ENCODE measurements around the gene TMEM119.

Gene TMEM119

GRCh38 chr12:108587826-108588225 is 10.1 kb downstream of the TMEM119 start:
- H3K4me1 ChIP-seq: no peaks in the 10 kb centered on the region
- no peaks in the 10 kb centered on the region for H3K27me3 ChIP-seq (ENCODE audit: control insufficient read depth, insufficient read depth, low read length)
- H3K9ac ChIP-seq: no peak overlapping the region
- no peaks in the 10 kb centered on the region for H3K36me3 ChIP-seq (ENCODE audit: control insufficient read depth, insufficient read depth, low read length)
- H2AFZ ChIP-seq: no peak overlapping the region
- H3K4me3 ChIP-seq (ENCODE audit: low read depth, low read length): no peak overlapping the region
- TF ChIP-seq, protein P1, sequence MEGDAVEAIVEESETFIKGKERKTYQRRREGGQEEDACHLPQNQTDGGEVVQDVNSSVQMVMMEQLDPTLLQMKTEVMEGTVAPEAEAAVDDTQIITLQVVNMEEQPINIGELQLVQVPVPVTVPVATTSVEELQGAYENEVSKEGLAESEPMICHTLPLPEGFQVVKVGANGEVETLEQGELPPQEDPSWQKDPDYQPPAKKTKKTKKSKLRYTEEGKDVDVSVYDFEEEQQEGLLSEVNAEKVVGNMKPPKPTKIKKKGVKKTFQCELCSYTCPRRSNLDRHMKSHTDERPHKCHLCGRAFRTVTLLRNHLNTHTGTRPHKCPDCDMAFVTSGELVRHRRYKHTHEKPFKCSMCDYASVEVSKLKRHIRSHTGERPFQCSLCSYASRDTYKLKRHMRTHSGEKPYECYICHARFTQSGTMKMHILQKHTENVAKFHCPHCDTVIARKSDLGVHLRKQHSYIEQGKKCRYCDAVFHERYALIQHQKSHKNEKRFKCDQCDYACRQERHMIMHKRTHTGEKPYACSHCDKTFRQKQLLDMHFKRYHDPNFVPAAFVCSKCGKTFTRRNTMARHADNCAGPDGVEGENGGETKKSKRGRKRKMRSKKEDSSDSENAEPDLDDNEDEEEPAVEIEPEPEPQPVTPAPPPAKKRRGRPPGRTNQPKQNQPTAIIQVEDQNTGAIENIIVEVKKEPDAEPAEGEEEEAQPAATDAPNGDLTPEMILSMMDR (IDR thresholded peaks at IDR 0.05): no peak
- no peaks in the 10 kb centered on the region for H3K79me2 ChIP-seq
- H3K4me2 ChIP-seq (ENCODE audit: low read length): no peak overlapping the region
- no peak overlapping the region for H3K27ac ChIP-seq
- H3K9me3 ChIP-seq (ENCODE audit: control insufficient read depth, low read length): no peaks in the 10 kb centered on the region

- Histone ChIP-seq H3K4me2 (ENCODE audit: low read length) (no peak overlapping the region), H3K27ac (no peak overlapping the region), H3K27me3 (ENCODE audit: control insufficient read depth, insufficient read depth, low read length) (no peaks in the 10 kb centered on the region), H3K79me2 (no peaks in the 10 kb centered on the region), H3K4me1 (no peaks in the 10 kb centered on the region), H3K36me3 (ENCODE audit: control insufficient read depth, insufficient read depth, low read length) (no peaks in the 10 kb centered on the region), H2AFZ (no peak overlapping the region), H3K4me3 (ENCODE audit: low read depth, low read length) (no peak overlapping the region), H3K9ac (no peak overlapping the region), H3K9me3 (ENCODE audit: control insufficient read depth, low read length) (no peaks in the 10 kb centered on the region)
- TF ChIP-seq, protein P1 (IDR thresholded peaks at IDR 0.05): no peak
These were observed 11.6 kb downstream of the TMEM119 start for GRCh38 chr12:108586306-108586705.

DNA sequence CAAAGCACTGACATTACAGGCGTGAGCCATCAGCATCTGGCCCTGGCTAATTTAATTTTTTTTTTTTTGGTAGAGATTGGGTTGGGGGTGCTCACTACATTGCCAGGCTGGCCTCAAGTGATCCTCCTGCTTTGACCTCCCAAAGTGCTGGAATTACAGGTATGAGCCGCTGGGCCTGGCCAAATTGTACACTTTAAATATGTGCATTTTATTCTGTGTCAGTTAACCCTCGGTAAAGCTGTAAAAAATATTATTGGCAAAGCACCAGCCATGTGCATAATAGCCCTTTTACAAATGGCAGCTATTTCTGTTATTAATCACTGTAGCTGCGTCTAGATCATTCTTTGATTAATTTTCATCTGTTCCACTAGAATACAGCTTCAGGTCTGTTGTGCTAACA is 12.0 kb downstream of the TMEM119 start:
- no peaks in the 10 kb centered on the region for H3K79me2 ChIP-seq
- no peaks in the 10 kb centered on the region for H3K9me3 ChIP-seq (ENCODE audit: control insufficient read depth, low read length)
- no peaks in the 10 kb centered on the region for H3K4me1 ChIP-seq
- no peak overlapping the region for H3K9ac ChIP-seq
- no peaks in the 10 kb centered on the region for H3K36me3 ChIP-seq (ENCODE audit: control insufficient read depth, insufficient read depth, low read length)
- H2AFZ ChIP-seq: no peak overlapping the region
- no peak overlapping the region for H3K4me3 ChIP-seq (ENCODE audit: low read depth, low read length)
- no peaks in the 10 kb centered on the region for H3K27me3 ChIP-seq (ENCODE audit: control insufficient read depth, insufficient read depth, low read length)
- H3K4me2 ChIP-seq (ENCODE audit: low read length): no peak overlapping the region
- TF ChIP-seq, protein P1 (IDR thresholded peaks at IDR 0.05): no peak
- no peak overlapping the region for H3K27ac ChIP-seq

DNA sequence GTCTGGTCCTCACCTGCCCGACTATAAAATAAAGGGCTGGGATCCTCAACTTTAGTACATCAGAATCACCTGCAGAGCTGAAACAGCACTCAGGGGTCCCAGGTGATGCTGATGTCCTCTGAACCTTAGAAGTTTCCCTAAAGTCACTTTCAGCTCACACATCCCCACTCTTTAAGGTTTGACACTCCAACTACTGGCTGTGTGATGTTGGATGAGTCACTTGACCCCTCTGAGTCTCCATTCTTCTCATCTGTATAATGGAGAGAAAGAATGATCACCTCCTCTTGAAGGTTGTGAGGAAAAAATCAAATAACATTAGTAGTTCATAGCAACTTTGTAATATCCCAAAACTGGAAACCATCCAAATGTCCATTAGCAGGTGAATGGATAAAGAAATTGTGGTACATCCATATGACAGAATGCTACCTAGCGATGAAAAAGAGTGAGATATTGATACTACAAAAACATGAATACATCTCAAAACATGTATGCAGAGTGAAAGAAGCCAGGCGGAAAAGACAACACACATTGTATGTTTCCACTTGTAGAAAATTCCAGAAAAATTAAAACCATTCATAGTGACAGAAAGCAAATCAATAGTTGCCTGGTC is 13.3 kb downstream of the TMEM119 start:
- no peaks in the 10 kb centered on the region for H3K4me1 ChIP-seq
- H3K4me3 ChIP-seq (ENCODE audit: low read depth, low read length): no peak overlapping the region
- TF ChIP-seq, protein P1 (IDR thresholded peaks at IDR 0.05): no peak
- H3K27me3 ChIP-seq (ENCODE audit: control insufficient read depth, insufficient read depth, low read length): no peaks in the 10 kb centered on the region
- no peaks in the 10 kb centered on the region for H3K79me2 ChIP-seq
- H3K4me2 ChIP-seq (ENCODE audit: low read length): no peak overlapping the region
- H3K9ac ChIP-seq: no peak overlapping the region
- H3K36me3 ChIP-seq (ENCODE audit: control insufficient read depth, insufficient read depth, low read length): no peaks in the 10 kb centered on the region
- no peak overlapping the region for H3K27ac ChIP-seq
- H2AFZ ChIP-seq: no peak overlapping the region
- no peaks in the 10 kb centered on the region for H3K9me3 ChIP-seq (ENCODE audit: control insufficient read depth, low read length)

DNA sequence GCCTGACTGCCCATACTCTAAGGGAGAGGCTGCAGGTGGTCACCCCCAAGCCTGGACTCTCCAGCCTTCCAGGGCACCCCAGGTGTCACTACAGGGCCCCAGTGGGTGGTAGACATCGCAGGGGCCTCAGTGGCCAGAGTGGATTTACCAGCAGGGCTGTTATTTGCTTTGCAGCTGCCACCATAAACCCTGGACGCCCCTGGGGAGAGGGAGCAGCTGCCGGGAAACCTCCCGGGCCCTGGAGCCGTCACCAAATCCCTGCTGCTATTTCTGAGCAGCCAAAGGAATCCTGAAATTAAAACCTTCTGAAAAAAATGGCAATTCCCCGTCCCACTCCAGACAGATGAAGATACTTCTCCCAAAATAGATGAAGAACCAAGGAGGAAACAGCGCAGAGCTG is 13.9 kb downstream of the TMEM119 start:
- Histone ChIP-seq H3K27me3 (ENCODE audit: control insufficient read depth, insufficient read depth, low read length) (no peaks in the 10 kb centered on the region), H3K27ac (no peak overlapping the region), H2AFZ (no peak overlapping the region), H3K9ac (no peak overlapping the region), H3K36me3 (ENCODE audit: control insufficient read depth, insufficient read depth, low read length) (no peaks in the 10 kb centered on the region), H3K4me3 (ENCODE audit: low read depth, low read length) (no peak overlapping the region), H3K9me3 (ENCODE audit: control insufficient read depth, low read length) (no peaks in the 10 kb centered on the region), H3K4me1 (no peaks in the 10 kb centered on the region), H3K79me2 (no peaks in the 10 kb centered on the region), H3K4me2 (ENCODE audit: low read length) (no peak overlapping the region)
- TF ChIP-seq, protein P1 (IDR thresholded peaks at IDR 0.05): no peak
